GM23338 (cell line): Measurements from ENCODE around the gene PTPN9. TPM values are rescaled to one million over a fixed set of nuclear protein-coding genes. Genes with fewer than 3 reads are reported as not detected.

Experiments used
- ATAC-seq: fragments of 200-7000 bp; cut with Tn5 transposase; 3 replicates; pipeline ENCODE4 v1.9.1; 2020
- DNase-seq: peaks from one replicate; pipeline ENCODE4 v3.0.0-alpha.2; 2015; ENCODE audit warnings: low spot score
- H2AFZ ChIP-seq: fragments of 200-600 bp; sonication (generic); 2 replicates; pipeline ENCODE4 v1.8.0; 2016; ENCODE audit warnings: antibody characterized with exemption, mild to moderate bottlenecking, moderate library complexity
- H3F3A ChIP-seq: fragments of 200-600 bp; sonication (generic); replicated peaks from 2 replicates; pipeline ENCODE4 v1.8.0; 2017; ENCODE audit warnings: antibody characterized with exemption, mixed run types, low read depth
- H3K27ac ChIP-seq: fragments of 200-600 bp; sonication (generic); 2 replicates; pipeline ENCODE4 v1.6.1; 2016; ENCODE audit warnings: low read depth
- H3K27me3 ChIP-seq: fragments of 200-600 bp; sonication (generic); 2 replicates; pipeline ENCODE4 v1.8.0; 2016; ENCODE audit warnings: mild to moderate bottlenecking, mixed run types, moderate library complexity; ENCODE audit not compliant: insufficient read depth
- H3K36me3 ChIP-seq: fragments of 200-600 bp; sonication (generic); 2 replicates; pipeline ENCODE4 v1.8.0; 2016; ENCODE audit warnings: mild to moderate bottlenecking; ENCODE audit not compliant: insufficient read depth
- H3K4me1 ChIP-seq: fragments of 200-600 bp; sonication (generic); 2 replicates; pipeline ENCODE4 v1.8.0; 2016; ENCODE audit warnings: mild to moderate bottlenecking, moderate library complexity; ENCODE audit not compliant: insufficient read depth
- H3K4me2 ChIP-seq: fragments of 200-600 bp; sonication (generic); 2 replicates; pipeline ENCODE4 v1.7.1; 2017; ENCODE audit warnings: mixed run types
- H3K4me3 ChIP-seq: fragments of 200-600 bp; sonication (generic); 2 replicates; pipeline ENCODE4 v1.6.1; 2016; ENCODE audit warnings: mixed run types
- H3K79me2 ChIP-seq: fragments of 200-600 bp; sonication (generic); replicated peaks from 2 replicates; pipeline ENCODE4 v1.8.0; 2017; ENCODE audit warnings: mild to moderate bottlenecking; ENCODE audit not compliant: insufficient read depth
- H3K9me2 ChIP-seq: fragments of 200-600 bp; sonication (generic); 2 replicates; pipeline ENCODE4 v1.8.0; 2017; ENCODE audit not compliant: insufficient read depth
- H4K20me1 ChIP-seq: fragments of 200-600 bp; sonication (generic); replicated peaks from 2 replicates; pipeline ENCODE4 v1.8.0; 2017; ENCODE audit warnings: mild to moderate bottlenecking; ENCODE audit not compliant: insufficient read depth
- H3K27ac Mint-ChIP-seq: 2 replicates; pipeline ENCODE4 v1.8.0; 2020; ENCODE audit warnings: inconsistent platforms, mild to moderate bottlenecking, moderate library complexity, mixed read lengths
- H3K27me3 Mint-ChIP-seq: 3 replicates; pipeline ENCODE4 v1.8.0; 2022; ENCODE audit warnings: low read depth, mild to moderate bottlenecking, moderate library complexity, mixed read lengths, inconsistent platforms; ENCODE audit not compliant: insufficient read depth, poor library complexity
- H3K36me3 Mint-ChIP-seq: 3 replicates; pipeline ENCODE4 v1.8.0; 2021; ENCODE audit warnings: low read depth, mild to moderate bottlenecking, inconsistent platforms, moderate library complexity, mixed read lengths
- H3K4me1 Mint-ChIP-seq: 3 replicates; pipeline ENCODE4 v1.8.0; 2020; ENCODE audit warnings: mild to moderate bottlenecking, inconsistent platforms, mixed read lengths
- H3K4me3 Mint-ChIP-seq: 3 replicates; pipeline ENCODE4 v1.8.0; 2021; ENCODE audit warnings: moderate library complexity, mild to moderate bottlenecking, inconsistent platforms, mixed read lengths
- H3K9me3 Mint-ChIP-seq: 3 replicates; pipeline ENCODE4 v1.8.0; 2020; ENCODE audit warnings: moderate library complexity, mild to moderate bottlenecking, inconsistent platforms, mixed read lengths
- CREB1 ChIP-seq: fragments of 250-450 bp; sonication (Bioruptor Pico); IDR thresholded peaks from 2 replicates; pipeline ENCODE4 v1.5.0; 2020; ENCODE audit warnings: low read depth, mild to moderate bottlenecking, moderate library complexity
- CTCF ChIP-seq, 2 experiments: fragments of 200-600 bp in 1 of 2; sonication (generic) in 1 of 2; conservative IDR thresholded peaks; 2 replicates each; pipeline versions ENCODE4 v1.5.1 to v1.6.1; 2016 to 2017; ENCODE audit warnings: antibody characterized with exemption in 2 of 2, low read depth in 2 of 2, mild to moderate bottlenecking in 2 of 2, moderate library complexity in 1 of 2
- ETS1 ChIP-seq: IDR thresholded peaks from 2 replicates; pipeline ENCODE4 v1.6.1; 2016; ENCODE audit warnings: antibody characterized with exemption
- EZH2 ChIP-seq: fragments of 200-600 bp; sonication (generic); IDR thresholded peaks from one replicate; pipeline ENCODE4 v1.8.0; 2017; ENCODE audit warnings: antibody characterized with exemption, mild to moderate bottlenecking, low read depth; ENCODE audit not compliant: unreplicated experiment
- EZH2phosphoT487 ChIP-seq: fragments of 200-600 bp; sonication (generic); IDR thresholded peaks from one replicate; pipeline ENCODE4 v1.8.1; 2018; ENCODE audit warnings: antibody characterized with exemption; ENCODE audit not compliant: unreplicated experiment
- JUNB ChIP-seq: IDR thresholded peaks from one replicate; pipeline ENCODE4 v1.6.1; 2016; ENCODE audit warnings: antibody characterized with exemption; ENCODE audit not compliant: unreplicated experiment
- NANOG ChIP-seq: IDR thresholded peaks from 2 replicates; pipeline ENCODE4 v1.6.1; 2016; ENCODE audit warnings: antibody characterized with exemption, borderline replicate concordance
- POLR2AphosphoS5 ChIP-seq: IDR thresholded peaks from 2 replicates; pipeline ENCODE4 v1.6.1; 2016; ENCODE audit warnings: antibody characterized with exemption, low read depth
- REST ChIP-seq: IDR thresholded peaks from one replicate; pipeline ENCODE4 v1.6.1; 2018; ENCODE audit warnings: antibody characterized with exemption; ENCODE audit not compliant: unreplicated experiment
- STAT1 ChIP-seq: IDR thresholded peaks from one replicate; pipeline ENCODE4 v1.6.1; 2016; ENCODE audit warnings: antibody characterized with exemption; ENCODE audit not compliant: unreplicated experiment
- ZNF114 ChIP-seq: fragments of 250-450 bp; sonication (Bioruptor Pico); IDR thresholded peaks from 2 replicates; pipeline ENCODE4 v1.5.0; 2020; ENCODE audit warnings: mild to moderate bottlenecking, moderate library complexity
- ZNF331 ChIP-seq: fragments of 250-450 bp; sonication (Bioruptor Pico); IDR thresholded peaks from 2 replicates; pipeline ENCODE4 v1.5.0; 2020; ENCODE audit warnings: low read depth, mild to moderate bottlenecking, moderate library complexity
- ZNF462 ChIP-seq: fragments of 250-450 bp; sonication (Bioruptor Pico); IDR thresholded peaks from 2 replicates; pipeline ENCODE4 v1.5.0; 2020; ENCODE audit warnings: mild to moderate bottlenecking, moderate library complexity
- polyA plus RNA-seq: library from polyadenylated mRNA; unstranded; fragments of >200 nt; fragmentation: Nextera tagmentation; extraction: Ambion mirVana; gene quantifications from 2 replicates; pipeline ENCODE4 v1.2.1, GENCODE V29; 2016
- total RNA-seq: library from RNA; depleted of rRNA; stranded (reverse); fragments of >200 nt; shearing (Covaris generic); gene quantifications from 2 replicates; pipeline ENCODE4 v1.2.3, GENCODE V29; 2014

PTPN9 gene
- total and polyA plus RNA-seq, 2 experiments from 2014 or later, result 12.1 to 32.7 TPM

GRCh38 chr15:75589071-75589470, 10.0 kb upstream of the PTPN9 start:
- H3K9me2 ChIP-seq, result no peaks in the 10 kb centered on the region
- ATAC-seq, result no peak

More at GRCh38 chr15:75589071-75589470, 10.0 kb upstream of the PTPN9 start:
- no peak overlapping the region for H3K27ac Mint-ChIP-seq
- H3K36me3 Mint-ChIP-seq, result peaks cover 7% of the 10 kb centered on the region; the same call in 2 of the 3 replicates
- TF ChIP-seq STAT1 (no peak), CTCF (conservative IDR thresholded peaks at IDR 0.05; ENCODE audit: low read depth in 2 of 2) (no peak), NANOG (no peak), POLR2AphosphoS5 (no peak), ZNF331 (CRISPR knock-in tag) (no peak), ZNF114 (CRISPR knock-in tag) (no peak), EZH2 (no peak), CREB1 (no peak), ETS1 (no peak), REST (no peak), EZH2phosphoT487 (no peak), ZNF462 (CRISPR knock-in tag) (no peak), JUNB (no peak)
- Histone ChIP-seq H3K4me3 (no peak overlapping the region), H3K27me3 (no peaks in the 10 kb centered on the region), H3K4me2 (no peak overlapping the region), H3K27ac (no peak overlapping the region), H2AFZ (no peak overlapping the region), H3K4me1 (peaks cover 4% of the 10 kb centered on the region; the same call in 1 of the 2 replicates), H4K20me1 (no peaks in the 10 kb centered on the region), H3K36me3 (no peaks in the 10 kb centered on the region), H3K79me2 (no peaks in the 10 kb centered on the region), H3F3A (no peaks in the 10 kb centered on the region)
- H3K4me1 Mint-ChIP-seq, result peaks cover 1% of the 10 kb centered on the region; the same call in 2 of the 3 replicates
- H3K9me3 Mint-ChIP-seq, result no peaks in the 10 kb centered on the region
- no peak overlapping the region for H3K4me3 Mint-ChIP-seq
- no peak for DNase-seq
- peaks cover 11% of the 10 kb centered on the region for H3K27me3 Mint-ChIP-seq
